Kidney (tissue), 14 donors: ENCODE results near the gene HNF1A. TPM values are rescaled to one million over a fixed set of nuclear protein-coding genes. Genes with fewer than 3 reads are reported as not detected.

ENCODE experiments used
- DNase-seq, 5 donors: peaks; one replicate each; pipeline ENCODE4 v3.0.0-alpha.2; 2013 to 2020
- FAIRE-seq: peaks from 2 replicates; lab custom pipeline; 2012; peaks lifted over from hg19 to GRCh38; lab: Jason Lieb, UNC
- H3K27ac ChIP-seq, 2 donors: one replicate each; pipeline ENCODE4 v1.7.0; 2013; ENCODE audit warnings: low read depth in 2 of 2, low read length in 2 of 2, inconsistent platforms in 1 of 2
- H3K27me3 ChIP-seq: one replicate; pipeline ENCODE4 v1.7.1; 2013; ENCODE audit warnings: low read length, inconsistent platforms; ENCODE audit not compliant: control insufficient read depth, insufficient read depth
- H3K36me3 ChIP-seq, 3 donors: one replicate each; pipeline versions ENCODE4 v1.7.0 to v1.7.1; 2013; ENCODE audit warnings: low read length in 3 of 3, control low read depth in 1 of 3, inconsistent platforms in 1 of 3; ENCODE audit not compliant: insufficient read depth in 3 of 3, control insufficient read depth in 2 of 3
- H3K4me1 ChIP-seq, 3 donors: one replicate each; pipeline versions ENCODE4 v1.7.0 to v1.7.1; 2013; ENCODE audit warnings: low read length in 3 of 3, inconsistent platforms in 1 of 3, low read depth in 1 of 3; ENCODE audit not compliant: control insufficient read depth in 2 of 3, insufficient read depth in 2 of 3
- H3K4me3 ChIP-seq, 3 donors: one replicate each; pipeline versions ENCODE4 v1.7.0 to v1.8.1; 2013; ENCODE audit warnings: low read length in 3 of 3, control low read depth in 1 of 3, inconsistent platforms in 1 of 3
- H3K9ac ChIP-seq, 3 donors: one replicate each; pipeline versions ENCODE4 v1.7.0 to v1.7.1; 2013; ENCODE audit warnings: low read length in 3 of 3, control low read depth in 1 of 3, inconsistent platforms in 1 of 3
- H3K9me3 ChIP-seq, 3 donors: one replicate each; pipeline versions ENCODE4 v1.7.0 to v1.7.1; 2013; ENCODE audit warnings: low read length in 3 of 3, control low read depth in 1 of 3, inconsistent platforms in 1 of 3; ENCODE audit not compliant: control insufficient read depth in 2 of 3, insufficient read depth in 1 of 3
- intact Hi-C: fragments of 100-400 bp; cut with DNase I; formaldehyde crosslinking; loops from one replicate; pipeline ENCODE4 v1.11.1; 2022
- polyA plus RNA-seq: library from polyadenylated mRNA; stranded (reverse); fragments of 350-450 nt; fragmentation: Illumina TruSeq; extraction: RNeasy Lipid Tissue Mini Kit (QIAGEN cat#74804); gene quantifications from one replicate; pipeline ENCODE4 v1.2.3, GENCODE V29; 2014; ENCODE audit warnings: low read depth, low replicate concordance; ENCODE audit not compliant: insufficient read depth
- total RNA-seq: library from RNA; stranded (reverse); fragmentation: NEBNext Ultra II Directional; extraction: Animal tissue kit (Norgen Biotek cat#: 25700); gene quantifications from one replicate; pipeline ENCODE4 v1.2.1, GENCODE V29; 2021
- TF ChIP-seq, protein P1 (sequence below): IDR thresholded peaks from 3 replicates; pipeline ENCODE4 v1.5.1; 2012; ENCODE audit warnings: mild to moderate bottlenecking, moderate library complexity, borderline replicate concordance; ENCODE audit not compliant: insufficient read depth; ENCODE audit errors: extremely low read depth
- donor health status: control.
- donor health status: control.
- donor health status: control.
- donor health status: control.
- donor health status: control.
- donor health status: DM: yes; HTN: yes; CAD: no.
- donor health status: Normal renal cell carcinoma (clear cell type).

Gene HNF1A
- total and polyA plus RNA-seq, 2 donors from 2014 or later, result 6.7 to 32.4 TPM

DNA sequence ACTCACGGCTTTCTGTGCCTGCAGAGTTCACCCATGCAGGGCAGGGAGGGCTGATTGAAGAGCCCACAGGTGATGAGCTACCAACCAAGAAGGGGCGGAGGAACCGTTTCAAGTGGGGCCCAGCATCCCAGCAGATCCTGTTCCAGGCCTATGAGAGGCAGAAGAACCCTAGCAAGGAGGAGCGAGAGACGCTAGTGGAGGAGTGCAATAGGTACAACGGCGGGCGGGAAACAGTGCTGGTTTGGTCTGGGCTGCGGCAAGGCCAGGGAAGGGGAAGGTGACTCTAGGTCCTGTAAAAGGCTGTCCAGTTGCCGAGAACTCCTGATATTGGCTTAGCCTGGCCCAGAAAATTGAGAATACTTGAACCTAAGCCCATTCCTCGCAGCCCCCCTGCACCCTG is 15.2 kb downstream of the HNF1A start:
- TF ChIP-seq, protein P1, sequence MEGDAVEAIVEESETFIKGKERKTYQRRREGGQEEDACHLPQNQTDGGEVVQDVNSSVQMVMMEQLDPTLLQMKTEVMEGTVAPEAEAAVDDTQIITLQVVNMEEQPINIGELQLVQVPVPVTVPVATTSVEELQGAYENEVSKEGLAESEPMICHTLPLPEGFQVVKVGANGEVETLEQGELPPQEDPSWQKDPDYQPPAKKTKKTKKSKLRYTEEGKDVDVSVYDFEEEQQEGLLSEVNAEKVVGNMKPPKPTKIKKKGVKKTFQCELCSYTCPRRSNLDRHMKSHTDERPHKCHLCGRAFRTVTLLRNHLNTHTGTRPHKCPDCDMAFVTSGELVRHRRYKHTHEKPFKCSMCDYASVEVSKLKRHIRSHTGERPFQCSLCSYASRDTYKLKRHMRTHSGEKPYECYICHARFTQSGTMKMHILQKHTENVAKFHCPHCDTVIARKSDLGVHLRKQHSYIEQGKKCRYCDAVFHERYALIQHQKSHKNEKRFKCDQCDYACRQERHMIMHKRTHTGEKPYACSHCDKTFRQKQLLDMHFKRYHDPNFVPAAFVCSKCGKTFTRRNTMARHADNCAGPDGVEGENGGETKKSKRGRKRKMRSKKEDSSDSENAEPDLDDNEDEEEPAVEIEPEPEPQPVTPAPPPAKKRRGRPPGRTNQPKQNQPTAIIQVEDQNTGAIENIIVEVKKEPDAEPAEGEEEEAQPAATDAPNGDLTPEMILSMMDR, result no peak
- no peak overlapping the region for H3K4me3 ChIP-seq
- H3K27ac ChIP-seq, result no peak overlapping the region
- H3K9me3 ChIP-seq, result no peaks in the 10 kb centered on the region
- H3K27me3 ChIP-seq, result no peaks in the 10 kb centered on the region
- no peak overlapping the region for H3K9ac ChIP-seq
- H3K36me3 ChIP-seq, result peaks cover 2 to 30% (median 19%) of the 10 kb centered on the region in 3 donors
- peaks cover 0 to 4% (median 0%) of the 10 kb centered on the region in 3 donors for H3K4me1 ChIP-seq
- no peak for DNase-seq
- no peak for FAIRE-seq
- intact Hi-C loops, result no loop called here

DNA sequence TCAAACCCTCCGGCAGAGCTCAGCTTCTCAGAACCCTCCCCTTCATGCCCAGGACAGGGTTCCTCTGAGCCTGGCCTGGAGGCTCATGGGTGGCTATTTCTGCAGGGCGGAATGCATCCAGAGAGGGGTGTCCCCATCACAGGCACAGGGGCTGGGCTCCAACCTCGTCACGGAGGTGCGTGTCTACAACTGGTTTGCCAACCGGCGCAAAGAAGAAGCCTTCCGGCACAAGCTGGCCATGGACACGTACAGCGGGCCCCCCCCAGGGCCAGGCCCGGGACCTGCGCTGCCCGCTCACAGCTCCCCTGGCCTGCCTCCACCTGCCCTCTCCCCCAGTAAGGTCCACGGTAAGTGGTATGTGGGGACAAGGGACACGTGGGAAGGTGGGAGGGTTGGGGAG is 15.7 kb downstream of the HNF1A start:
- Histone ChIP-seq H3K9ac (no peak overlapping the region), H3K27ac (no peak overlapping the region), H3K4me3 (no peak overlapping the region), H3K4me1 (peaks cover 0 to 5% (median 0%) of the 10 kb centered on the region in 3 donors), H3K27me3 (no peaks in the 10 kb centered on the region), H3K36me3 (peaks cover 2 to 30% (median 19%) of the 10 kb centered on the region in 3 donors), H3K9me3 (no peaks in the 10 kb centered on the region)
- TF ChIP-seq, protein P1, result no peak
- FAIRE-seq, result no peak
- DNase-seq, result no peak
- intact Hi-C loops, result no loop called here

DNA sequence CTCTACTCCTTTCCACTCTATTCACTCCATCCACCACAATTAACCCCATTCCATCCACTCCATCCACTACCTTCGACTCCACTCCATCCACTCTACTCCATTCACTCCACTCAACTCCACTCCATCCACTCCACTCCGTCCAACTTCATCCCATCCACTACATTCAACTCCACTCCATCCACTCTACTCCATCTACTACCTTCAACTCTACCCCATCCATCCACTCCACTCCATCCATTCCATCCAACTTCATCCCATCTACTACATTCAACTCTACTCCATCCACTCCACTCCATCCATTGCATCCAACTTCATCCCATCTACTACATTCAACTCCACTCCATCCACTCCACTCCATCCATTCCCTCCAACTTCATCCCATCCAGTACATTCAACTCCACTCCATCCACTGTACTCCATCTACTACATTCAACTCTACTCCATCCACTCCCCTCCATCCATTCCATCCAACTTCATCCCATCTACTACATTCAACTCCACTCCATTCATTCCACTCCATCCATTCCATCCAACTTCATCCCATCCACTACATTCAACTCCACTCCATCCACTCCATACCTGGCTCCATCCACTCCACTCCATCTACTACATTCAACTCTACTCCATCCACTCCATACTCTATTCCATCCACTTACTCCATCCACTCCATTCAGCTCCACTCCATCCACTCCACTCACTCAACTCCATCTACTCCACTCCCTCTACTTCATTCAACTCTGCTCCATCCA is 16.4 kb downstream of the HNF1A start:
- H3K4me3 ChIP-seq, result no peak overlapping the region
- TF ChIP-seq, protein P1, result no peak
- H3K4me1 ChIP-seq, result peaks cover 0 to 5% (median 0%) of the 10 kb centered on the region in 3 donors
- H3K27ac ChIP-seq, result no peak overlapping the region
- intact Hi-C loops, result no loop called here
- no peak for FAIRE-seq
- DNase-seq, result no peak
- H3K9me3 ChIP-seq, result no peaks in the 10 kb centered on the region
- H3K9ac ChIP-seq, result no peak overlapping the region
- no peaks in the 10 kb centered on the region for H3K27me3 ChIP-seq
- H3K36me3 ChIP-seq, result peaks cover 2 to 31% (median 19%) of the 10 kb centered on the region in 3 donors
